Hematopoietic multipotent progenitor cell treated with erythropoietin and hydrocortisone succinate and interleukin-3 and kit ligand, for 17 days (in vitro differentiated cells): ENCODE data around the gene IQSEC1.

ENCODE experiments used
- DNase-seq: peaks from one replicate; pipeline ENCODE4 v3.0.0-alpha.2; 2015; ENCODE audit warnings: low spot score

Gene IQSEC1

GRCh38 chr3:12907296-12907695 is 165.9 kb downstream of the IQSEC1 start:
- DNase-seq, result no peak

- DNase-seq, result no peak
Measured at GRCh38 chr3:12906916-12907290, 166.3 kb downstream of the IQSEC1 start.

- no peak for DNase-seq
Measured at GRCh38 chr3:12906141-12906915, 166.9 kb downstream of the IQSEC1 start.

- no peak for DNase-seq
Measured at GRCh38 chr3:12905316-12906071, 167.7 kb downstream of the IQSEC1 start.

- no peak for DNase-seq
Measured at GRCh38 chr3:12904951-12905315, 168.3 kb downstream of the IQSEC1 start.

- DNase-seq, result no peak
Measured at GRCh38 chr3:12903881-12904280, 169.3 kb downstream of the IQSEC1 start.

- no peak for DNase-seq
Measured at GRCh38 chr3:12903000-12903800, 170.0 kb downstream of the IQSEC1 start.

GRCh38 chr3:12902181-12902999 is 170.8 kb downstream of the IQSEC1 start:
- DNase-seq, result no peak

GRCh38 chr3:12901623-12902045 is 171.6 kb downstream of the IQSEC1 start:
- DNase-seq, result peak; percentile 17

GRCh38 chr3:12900885-12901411 is 172.3 kb downstream of the IQSEC1 start:
- no peak for DNase-seq

- DNase-seq, result no peak
Measured at GRCh38 chr3:12898965-12899755, 174.1 kb downstream of the IQSEC1 start.

GRCh38 chr3:12898290-12898964 is 174.8 kb downstream of the IQSEC1 start:
- no peak for DNase-seq

- no peak for DNase-seq
Measured at GRCh38 chr3:12897381-12898289, 175.6 kb downstream of the IQSEC1 start.

GRCh38 chr3:12896063-12896985 is 176.9 kb downstream of the IQSEC1 start:
- no peak for DNase-seq

- DNase-seq, result no peak
Measured at GRCh38 chr3:12895391-12896062, 177.7 kb downstream of the IQSEC1 start.

- DNase-seq, result no peak
Measured at GRCh38 chr3:12894629-12895028, 178.6 kb downstream of the IQSEC1 start.

GRCh38 chr3:12893852-12894251 is 179.4 kb downstream of the IQSEC1 start:
- no peak for DNase-seq
